ENCODE data around the gene FHIT.

The FHIT gene

DNA sequence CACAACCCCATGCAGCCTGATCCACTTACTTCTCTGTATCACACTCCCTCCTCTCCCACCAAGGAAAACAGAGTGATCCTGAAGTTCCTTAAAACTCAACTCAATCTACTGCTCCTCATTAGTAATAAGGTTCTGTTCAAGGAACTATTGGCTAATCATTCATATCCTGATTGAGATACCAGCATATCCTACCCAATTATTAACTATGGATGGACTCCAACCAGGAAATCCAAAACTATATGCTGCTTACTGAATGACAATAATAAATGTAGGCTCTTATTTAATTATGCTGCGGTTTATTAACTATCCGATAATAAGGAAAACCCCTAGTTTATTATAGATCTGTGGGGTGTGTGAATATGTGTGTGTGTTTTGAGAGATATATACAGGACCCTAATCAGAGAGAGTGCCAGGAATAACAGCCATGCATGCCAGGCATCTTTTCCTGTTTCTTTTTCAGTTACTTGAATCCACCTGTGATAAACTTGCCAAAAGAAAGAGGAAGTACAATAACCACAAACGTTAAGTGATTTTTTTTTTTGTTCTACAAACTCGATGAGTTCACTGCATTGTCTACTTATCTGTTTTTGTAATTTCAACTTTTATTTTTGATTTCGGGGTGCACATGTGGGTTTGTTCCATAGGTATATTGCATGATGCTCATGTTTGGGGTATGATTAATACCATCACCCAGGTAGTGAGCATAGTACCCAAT lies 1169.7 kb downstream of the FHIT start:
- Histone ChIP-seq H3K36me3 (replicated peaks; ENCODE audit: low read depth, low read length) (no peaks in the 10 kb centered on the region), H3K4me3 (ENCODE audit: low read length) (peak overlapping the region; percentile 11; the same call in 1 of the 2 replicates), H3K79me2 (ENCODE audit: low read length) (no peaks in the 10 kb centered on the region), H3K9me3 (ENCODE audit: insufficient read depth, low read length) (peaks cover 6% of the 10 kb centered on the region; the same call in 1 of the 2 replicates), H2AFZ (ENCODE audit: low read depth, low read length) (no peak overlapping the region), H3K4me1 (ENCODE audit: low read length) (peaks cover 16% of the 10 kb centered on the region), H4K20me1 (ENCODE audit: insufficient read depth, low read length) (no peaks in the 10 kb centered on the region), H3K27me3 (ENCODE audit: low read depth, low read length) (peaks cover 16% of the 10 kb centered on the region), H3K4me2 (ENCODE audit: low read length) (peak overlapping the region; percentile 26), H3K27ac (ENCODE audit: low read length) (no peak overlapping the region), H3K9ac (ENCODE audit: low read length) (no peak overlapping the region)
- no peak for TF ChIP-seq EZH2phosphoT487 (IDR thresholded peaks at IDR 0.05; ENCODE audit: low read depth)
- TF ChIP-seq, protein P1, sequence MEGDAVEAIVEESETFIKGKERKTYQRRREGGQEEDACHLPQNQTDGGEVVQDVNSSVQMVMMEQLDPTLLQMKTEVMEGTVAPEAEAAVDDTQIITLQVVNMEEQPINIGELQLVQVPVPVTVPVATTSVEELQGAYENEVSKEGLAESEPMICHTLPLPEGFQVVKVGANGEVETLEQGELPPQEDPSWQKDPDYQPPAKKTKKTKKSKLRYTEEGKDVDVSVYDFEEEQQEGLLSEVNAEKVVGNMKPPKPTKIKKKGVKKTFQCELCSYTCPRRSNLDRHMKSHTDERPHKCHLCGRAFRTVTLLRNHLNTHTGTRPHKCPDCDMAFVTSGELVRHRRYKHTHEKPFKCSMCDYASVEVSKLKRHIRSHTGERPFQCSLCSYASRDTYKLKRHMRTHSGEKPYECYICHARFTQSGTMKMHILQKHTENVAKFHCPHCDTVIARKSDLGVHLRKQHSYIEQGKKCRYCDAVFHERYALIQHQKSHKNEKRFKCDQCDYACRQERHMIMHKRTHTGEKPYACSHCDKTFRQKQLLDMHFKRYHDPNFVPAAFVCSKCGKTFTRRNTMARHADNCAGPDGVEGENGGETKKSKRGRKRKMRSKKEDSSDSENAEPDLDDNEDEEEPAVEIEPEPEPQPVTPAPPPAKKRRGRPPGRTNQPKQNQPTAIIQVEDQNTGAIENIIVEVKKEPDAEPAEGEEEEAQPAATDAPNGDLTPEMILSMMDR (IDR thresholded peaks at IDR 0.05; ENCODE audit: low read depth, low read length), result no peak

DNA sequence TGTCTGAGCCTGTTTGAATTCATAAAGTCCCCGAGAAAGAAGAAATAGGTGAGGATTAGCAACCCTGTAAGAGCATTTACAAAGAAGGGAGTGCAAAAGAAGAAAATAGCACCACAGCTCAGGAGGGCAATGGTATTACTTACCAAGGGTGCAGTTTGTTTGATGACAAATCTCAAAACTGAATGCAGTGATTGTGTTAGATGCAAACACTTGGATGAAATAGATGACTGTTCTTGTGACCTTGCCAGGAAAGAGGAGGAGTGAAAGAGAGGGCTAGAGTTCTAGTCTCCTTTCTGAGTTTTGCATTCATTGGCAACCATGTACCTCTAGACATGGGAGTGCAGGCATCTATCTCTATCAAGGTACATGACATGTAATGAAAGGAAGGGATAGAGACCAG lies 1170.6 kb downstream of the FHIT start:
- Histone ChIP-seq H3K27ac (ENCODE audit: low read length) (no peak overlapping the region), H3K79me2 (ENCODE audit: low read length) (no peaks in the 10 kb centered on the region), H3K4me2 (ENCODE audit: low read length) (no peak overlapping the region), H3K4me3 (ENCODE audit: low read length) (no peak overlapping the region), H4K20me1 (ENCODE audit: insufficient read depth, low read length) (no peaks in the 10 kb centered on the region), H3K9ac (ENCODE audit: low read length) (no peak overlapping the region), H3K4me1 (ENCODE audit: low read length) (peaks cover 11% of the 10 kb centered on the region), H3K36me3 (replicated peaks; ENCODE audit: low read depth, low read length) (no peaks in the 10 kb centered on the region), H2AFZ (ENCODE audit: low read depth, low read length) (no peak overlapping the region), H3K27me3 (ENCODE audit: low read depth, low read length) (peaks cover 16% of the 10 kb centered on the region), H3K9me3 (ENCODE audit: insufficient read depth, low read length) (peaks cover 4% of the 10 kb centered on the region; the same call in 1 of the 2 replicates)
- no peak for TF ChIP-seq EZH2phosphoT487 (IDR thresholded peaks at IDR 0.05; ENCODE audit: low read depth)

DNA sequence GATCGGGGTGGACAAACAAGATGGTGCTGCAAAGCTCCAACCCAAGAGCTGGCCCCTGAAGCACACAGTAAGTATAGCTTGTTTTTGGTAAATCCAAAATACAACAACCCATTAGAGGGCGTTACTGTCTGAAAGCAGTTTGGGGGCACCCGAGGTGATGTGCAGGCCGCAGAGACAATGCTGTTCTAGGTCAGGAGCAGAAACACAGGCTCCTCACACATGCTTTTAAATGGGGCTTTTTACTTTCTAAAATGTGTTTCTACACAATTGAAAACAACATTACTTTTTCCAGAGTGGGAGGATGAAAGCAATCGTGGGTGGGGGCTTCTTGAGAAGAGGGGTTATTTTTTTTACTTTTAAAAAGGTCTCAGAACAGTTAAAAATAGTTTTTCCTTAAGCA lies 1172.2 kb downstream of the FHIT start:
- Histone ChIP-seq H3K9me3 (ENCODE audit: insufficient read depth, low read length) (no peaks in the 10 kb centered on the region), H3K9ac (ENCODE audit: low read length) (no peak overlapping the region), H3K79me2 (ENCODE audit: low read length) (no peaks in the 10 kb centered on the region), H4K20me1 (ENCODE audit: insufficient read depth, low read length) (no peaks in the 10 kb centered on the region), H3K36me3 (replicated peaks; ENCODE audit: low read depth, low read length) (no peaks in the 10 kb centered on the region), H3K27ac (ENCODE audit: low read length) (no peak overlapping the region), H3K4me2 (ENCODE audit: low read length) (no peak overlapping the region), H2AFZ (ENCODE audit: low read depth, low read length) (no peak overlapping the region), H3K4me1 (ENCODE audit: low read length) (peaks cover 11% of the 10 kb centered on the region), H3K27me3 (ENCODE audit: low read depth, low read length) (peaks cover 16% of the 10 kb centered on the region), H3K4me3 (ENCODE audit: low read length) (no peak overlapping the region)
- TF ChIP-seq, protein P1 (IDR thresholded peaks at IDR 0.05; ENCODE audit: low read depth, low read length), result no peak

DNA sequence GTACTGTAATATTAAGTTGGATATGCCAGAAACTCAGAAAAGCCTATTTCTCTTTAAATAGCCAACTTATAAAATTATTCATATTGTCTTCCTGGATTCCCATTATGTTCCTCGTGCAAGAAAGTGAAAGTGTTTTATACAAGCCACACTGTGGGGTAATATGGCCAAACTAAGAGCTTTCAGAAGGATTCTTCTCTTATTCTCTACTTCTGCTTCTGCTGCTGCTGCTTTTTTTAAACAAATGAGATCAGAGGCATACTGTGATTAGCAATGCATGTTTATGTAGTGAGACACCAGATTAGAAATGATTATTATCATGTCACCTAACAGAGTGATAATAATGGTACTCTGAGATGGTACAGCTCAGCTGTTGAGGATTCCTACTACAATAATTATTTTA lies 1174.9 kb downstream of the FHIT start:
- no peaks in the 10 kb centered on the region for H3K79me2 ChIP-seq (ENCODE audit: low read length)
- H3K9ac ChIP-seq (ENCODE audit: low read length), result no peak overlapping the region
- no peak overlapping the region for H3K27ac ChIP-seq (ENCODE audit: low read length)
- TF ChIP-seq EZH2phosphoT487 (IDR thresholded peaks at IDR 0.05; ENCODE audit: low read depth), result no peak
- TF ChIP-seq, protein P1 (IDR thresholded peaks at IDR 0.05; ENCODE audit: low read depth, low read length), result no peak
- H3K36me3 ChIP-seq (replicated peaks; ENCODE audit: low read depth, low read length), result no peaks in the 10 kb centered on the region
- H4K20me1 ChIP-seq (ENCODE audit: insufficient read depth, low read length), result no peaks in the 10 kb centered on the region
- H3K9me3 ChIP-seq (ENCODE audit: insufficient read depth, low read length), result no peaks in the 10 kb centered on the region
- H2AFZ ChIP-seq (ENCODE audit: low read depth, low read length), result no peak overlapping the region
- H3K4me3 ChIP-seq (ENCODE audit: low read length), result no peak overlapping the region
- H3K27me3 ChIP-seq (ENCODE audit: low read depth, low read length), result peaks cover 14% of the 10 kb centered on the region
- no peak overlapping the region for H3K4me2 ChIP-seq (ENCODE audit: low read length)
- H3K4me1 ChIP-seq (ENCODE audit: low read length), result peaks cover 3% of the 10 kb centered on the region
